Cardiac fibroblast (primary cell): ENCODE measurements around the gene CHRD.

Source experiments
- DNase-seq, 2 donors: peaks; one replicate each; pipeline versions ENCODE4 v3.0.0 to v3.0.0-alpha.2; 2010; ENCODE audit warnings: low read depth in 2 of 2
- H3K4me3 ChIP-seq, 2 donors: replicated peaks in 1 of 2; 1 replicate in 1 of 2; 2 replicates in 1 of 2; pipeline ENCODE4 v1.5.1; 2011; ENCODE audit warnings: low read depth in 2 of 2, low read length in 2 of 2, mild to moderate bottlenecking in 2 of 2, moderate library complexity in 1 of 2
- CTCF ChIP-seq: IDR thresholded peaks from one replicate; pipeline ENCODE4 v1.5.1; 2011; ENCODE audit warnings: low read depth, mild to moderate bottlenecking, low read length, inconsistent platforms

CHRD gene

GRCh38 chr3:184348057-184348382 is 31.8 kb upstream of the CHRD start:
- no peak overlapping the region for H3K4me3 ChIP-seq
- TF ChIP-seq CTCF: no peak
- DNase-seq: no peak

- TF ChIP-seq CTCF: no peak
- H3K4me3 ChIP-seq: no peak overlapping the region
- DNase-seq: no peak
Observed at GRCh38 chr3:184349563-184350470, 30.0 kb upstream of the CHRD start.

- DNase-seq: no peak
- H3K4me3 ChIP-seq: no peak overlapping the region
- TF ChIP-seq CTCF: no peak
Observed at GRCh38 chr3:184350618-184351017, 29.2 kb upstream of the CHRD start.

- no peak overlapping the region for H3K4me3 ChIP-seq
- TF ChIP-seq CTCF: no peak
- no peak for DNase-seq
Observed at GRCh38 chr3:184351511-184352148, 28.2 kb upstream of the CHRD start.

GRCh38 chr3:184352149-184352785 is 27.6 kb upstream of the CHRD start:
- TF ChIP-seq CTCF: no peak
- H3K4me3 ChIP-seq: no peak overlapping the region
- no peak for DNase-seq

GRCh38 chr3:184352897-184353545 is 26.8 kb upstream of the CHRD start:
- no peak for DNase-seq
- H3K4me3 ChIP-seq: no peak overlapping the region
- TF ChIP-seq CTCF: no peak
